WTC11 (cell line): Measurements from ENCODE around the gene TEDC2. TPM values are rescaled to one million over a fixed set of nuclear protein-coding genes. Genes with fewer than 3 reads are reported as not detected.

Experiments
- ATAC-seq: fragments of 200-7000 bp; cut with Tn5 transposase; 2 replicates; pipeline ENCODE4 v1.10.0; 2021; ENCODE audit warnings: mild to moderate bottlenecking, moderate library complexity
- CTCF ChIA-PET: fragments of 300-600 bp; sonication (Branson Sonifier 250); formaldehyde crosslinking; loops from one replicate; lab custom pipeline; 2021; ENCODE audit warnings: antibody characterized with exemption; lab: Charles Lee
- POLR2A ChIA-PET: fragments of 350-600 bp; sonication (Branson Sonifier 250); formaldehyde crosslinking; loops from one replicate; lab custom pipeline; 2021; ENCODE audit warnings: antibody characterized with exemption; lab: Charles Lee
- DNase-seq: peaks from one replicate; pipeline ENCODE4 v3.0.0; 2021; ENCODE audit warnings: low spot score
- H3K27ac Mint-ChIP-seq: 2 replicates; pipeline ENCODE4 v1.8.0; 2021; ENCODE audit warnings: mixed read lengths
- H3K27me3 Mint-ChIP-seq: 2 replicates; pipeline ENCODE4 v1.8.0; 2021; ENCODE audit warnings: low read depth, mild to moderate bottlenecking, moderate library complexity, mixed read lengths
- H3K36me3 Mint-ChIP-seq: 2 replicates; pipeline ENCODE4 v1.8.0; 2021; ENCODE audit warnings: mixed read lengths
- H3K4me1 Mint-ChIP-seq: 2 replicates; pipeline ENCODE4 v1.8.0; 2022; ENCODE audit warnings: mixed read lengths
- H3K4me3 Mint-ChIP-seq: 2 replicates; pipeline ENCODE4 v1.8.0; 2021; ENCODE audit warnings: mild to moderate bottlenecking, moderate library complexity, mixed read lengths
- H3K9me3 Mint-ChIP-seq: 2 replicates; pipeline ENCODE4 v1.8.0; 2021; ENCODE audit warnings: mixed read lengths
- ATF1 ChIP-seq: sonication (generic); formaldehyde crosslinking; IDR thresholded peaks from 2 replicates; pipeline ENCODE4 v1.8.1; 2023; ENCODE audit warnings: mild to moderate bottlenecking, moderate library complexity, missing genetic modification reagents
- CREM ChIP-seq: sonication (generic); formaldehyde crosslinking; IDR thresholded peaks from 2 replicates; pipeline ENCODE4 v1.8.1; 2022; ENCODE audit warnings: mild to moderate bottlenecking, missing genetic modification reagents, moderate library complexity
- JAZF1 ChIP-seq: fragments of 250-450 bp; sonication (Bioruptor Pico); IDR thresholded peaks from 2 replicates; pipeline ENCODE4 v1.9.0; 2021; ENCODE audit warnings: moderate library complexity, mild to moderate bottlenecking, inconsistent platforms
- KAT7 ChIP-seq: sonication (generic); formaldehyde crosslinking; IDR thresholded peaks from 2 replicates; pipeline ENCODE4 v1.8.1; 2023; ENCODE audit warnings: missing genetic modification reagents, mild to moderate bottlenecking, borderline replicate concordance
- NFE2L1 ChIP-seq: sonication (generic); formaldehyde crosslinking; IDR thresholded peaks from 2 replicates; pipeline ENCODE4 v1.8.1; 2023; ENCODE audit warnings: missing genetic modification reagents
- NR3C1 ChIP-seq: sonication (generic); formaldehyde crosslinking; conservative IDR thresholded peaks from 2 replicates; pipeline ENCODE4 v1.8.1; 2023; ENCODE audit warnings: low read depth, mild to moderate bottlenecking, missing genetic modification reagents
- ZNF138 ChIP-seq: sonication (generic); formaldehyde crosslinking; conservative IDR thresholded peaks from 2 replicates; pipeline ENCODE4 v1.8.1; 2022; ENCODE audit warnings: mild to moderate bottlenecking, moderate library complexity, missing genetic modification reagents
- ZNF671 ChIP-seq: fragments of 250-450 bp; sonication (Bioruptor Pico); IDR thresholded peaks from 2 replicates; pipeline ENCODE4 v1.8.0; 2021; ENCODE audit warnings: mild to moderate bottlenecking
- total RNA-seq: library from RNA; stranded (reverse); gene quantifications from 3 replicates; pipeline ENCODE4 v1.2.3, GENCODE V29; 2021
- TF ChIP-seq, protein P1 (sequence below): sonication (generic); formaldehyde crosslinking; IDR thresholded peaks from 2 replicates; pipeline ENCODE4 v1.8.1; 2022; ENCODE audit warnings: mild to moderate bottlenecking, moderate library complexity, missing genetic modification reagents
- TF ChIP-seq, protein P2 (sequence below): fragments of 250-450 bp; sonication (Bioruptor Pico); IDR thresholded peaks from 2 replicates; pipeline ENCODE4 v1.9.0; 2021; ENCODE audit warnings: mild to moderate bottlenecking
- TF ChIP-seq, protein P3 (sequence below): sonication (generic); formaldehyde crosslinking; IDR thresholded peaks from 2 replicates; pipeline ENCODE4 v1.8.0; 2022; ENCODE audit warnings: mild to moderate bottlenecking, missing genetic modification reagents
- TF ChIP-seq, protein P4 (sequence below): sonication (generic); formaldehyde crosslinking; IDR thresholded peaks from 2 replicates; pipeline ENCODE4 v1.8.0; 2023; ENCODE audit warnings: mild to moderate bottlenecking, missing genetic modification reagents
- TF ChIP-seq, protein P5 (sequence below): sonication (generic); formaldehyde crosslinking; IDR thresholded peaks from 2 replicates; pipeline ENCODE4 v1.8.0; 2022; ENCODE audit warnings: missing genetic modification reagents

Gene TEDC2
- total RNA-seq, 1 experiment from 2014 or later: 61.6 TPM

DNA sequence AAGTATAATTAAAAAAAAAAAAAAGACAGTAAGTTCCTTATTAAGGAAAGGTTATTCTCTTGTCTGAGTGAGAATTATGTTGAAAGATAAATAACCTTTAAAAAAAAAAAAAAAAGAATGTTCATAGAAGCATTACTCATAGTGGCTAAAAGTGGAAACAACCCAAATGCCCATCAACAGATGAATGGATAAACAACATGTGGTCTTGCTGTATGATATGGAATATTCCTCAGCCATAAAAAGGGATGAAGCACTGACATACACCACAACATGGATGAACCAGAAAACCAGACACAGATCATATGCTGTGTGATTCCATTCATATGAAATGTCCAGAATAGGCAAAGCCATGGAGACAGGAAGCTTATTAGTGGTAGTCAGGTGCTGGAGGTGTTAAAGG, 39.9 kb upstream of the TEDC2 start:
- H3K9me3 Mint-ChIP-seq: no peaks in the 10 kb centered on the region
- H3K27ac Mint-ChIP-seq: no peak overlapping the region
- no peak for ATAC-seq
- ChIA-PET POLR2A (no interaction called here), CTCF (interaction anchor here (1.3 kb wide), 1 partner anchor 33 kb away, joined by 4 read pairs; no protein-coding TSS in a partner anchor)
- no peak for DNase-seq
- no peaks in the 10 kb centered on the region for H3K36me3 Mint-ChIP-seq
- H3K4me1 Mint-ChIP-seq: no peaks in the 10 kb centered on the region
- no peaks in the 10 kb centered on the region for H3K27me3 Mint-ChIP-seq
- H3K4me3 Mint-ChIP-seq: no peak overlapping the region
- TF ChIP-seq JAZF1: no peak
- TF ChIP-seq, protein P1, sequence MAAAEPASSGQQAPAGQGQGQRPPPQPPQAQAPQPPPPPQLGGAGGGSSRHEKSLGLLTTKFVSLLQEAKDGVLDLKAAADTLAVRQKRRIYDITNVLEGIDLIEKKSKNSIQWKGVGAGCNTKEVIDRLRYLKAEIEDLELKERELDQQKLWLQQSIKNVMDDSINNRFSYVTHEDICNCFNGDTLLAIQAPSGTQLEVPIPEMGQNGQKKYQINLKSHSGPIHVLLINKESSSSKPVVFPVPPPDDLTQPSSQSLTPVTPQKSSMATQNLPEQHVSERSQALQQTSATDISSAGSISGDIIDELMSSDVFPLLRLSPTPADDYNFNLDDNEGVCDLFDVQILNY (CRISPR knock-in tag): no peak
- TF ChIP-seq, protein P2, sequence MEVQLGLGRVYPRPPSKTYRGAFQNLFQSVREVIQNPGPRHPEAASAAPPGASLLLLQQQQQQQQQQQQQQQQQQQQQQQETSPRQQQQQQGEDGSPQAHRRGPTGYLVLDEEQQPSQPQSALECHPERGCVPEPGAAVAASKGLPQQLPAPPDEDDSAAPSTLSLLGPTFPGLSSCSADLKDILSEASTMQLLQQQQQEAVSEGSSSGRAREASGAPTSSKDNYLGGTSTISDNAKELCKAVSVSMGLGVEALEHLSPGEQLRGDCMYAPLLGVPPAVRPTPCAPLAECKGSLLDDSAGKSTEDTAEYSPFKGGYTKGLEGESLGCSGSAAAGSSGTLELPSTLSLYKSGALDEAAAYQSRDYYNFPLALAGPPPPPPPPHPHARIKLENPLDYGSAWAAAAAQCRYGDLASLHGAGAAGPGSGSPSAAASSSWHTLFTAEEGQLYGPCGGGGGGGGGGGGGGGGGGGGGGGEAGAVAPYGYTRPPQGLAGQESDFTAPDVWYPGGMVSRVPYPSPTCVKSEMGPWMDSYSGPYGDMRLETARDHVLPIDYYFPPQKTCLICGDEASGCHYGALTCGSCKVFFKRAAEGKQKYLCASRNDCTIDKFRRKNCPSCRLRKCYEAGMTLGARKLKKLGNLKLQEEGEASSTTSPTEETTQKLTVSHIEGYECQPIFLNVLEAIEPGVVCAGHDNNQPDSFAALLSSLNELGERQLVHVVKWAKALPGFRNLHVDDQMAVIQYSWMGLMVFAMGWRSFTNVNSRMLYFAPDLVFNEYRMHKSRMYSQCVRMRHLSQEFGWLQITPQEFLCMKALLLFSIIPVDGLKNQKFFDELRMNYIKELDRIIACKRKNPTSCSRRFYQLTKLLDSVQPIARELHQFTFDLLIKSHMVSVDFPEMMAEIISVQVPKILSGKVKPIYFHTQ: no peak
- no peak for TF ChIP-seq ZNF138 (CRISPR knock-in tag)
- TF ChIP-seq, protein P3, sequence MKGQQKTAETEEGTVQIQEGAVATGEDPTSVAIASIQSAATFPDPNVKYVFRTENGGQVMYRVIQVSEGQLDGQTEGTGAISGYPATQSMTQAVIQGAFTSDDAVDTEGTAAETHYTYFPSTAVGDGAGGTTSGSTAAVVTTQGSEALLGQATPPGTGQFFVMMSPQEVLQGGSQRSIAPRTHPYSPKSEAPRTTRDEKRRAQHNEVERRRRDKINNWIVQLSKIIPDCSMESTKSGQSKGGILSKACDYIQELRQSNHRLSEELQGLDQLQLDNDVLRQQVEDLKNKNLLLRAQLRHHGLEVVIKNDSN (CRISPR knock-in tag): no peak

DNA sequence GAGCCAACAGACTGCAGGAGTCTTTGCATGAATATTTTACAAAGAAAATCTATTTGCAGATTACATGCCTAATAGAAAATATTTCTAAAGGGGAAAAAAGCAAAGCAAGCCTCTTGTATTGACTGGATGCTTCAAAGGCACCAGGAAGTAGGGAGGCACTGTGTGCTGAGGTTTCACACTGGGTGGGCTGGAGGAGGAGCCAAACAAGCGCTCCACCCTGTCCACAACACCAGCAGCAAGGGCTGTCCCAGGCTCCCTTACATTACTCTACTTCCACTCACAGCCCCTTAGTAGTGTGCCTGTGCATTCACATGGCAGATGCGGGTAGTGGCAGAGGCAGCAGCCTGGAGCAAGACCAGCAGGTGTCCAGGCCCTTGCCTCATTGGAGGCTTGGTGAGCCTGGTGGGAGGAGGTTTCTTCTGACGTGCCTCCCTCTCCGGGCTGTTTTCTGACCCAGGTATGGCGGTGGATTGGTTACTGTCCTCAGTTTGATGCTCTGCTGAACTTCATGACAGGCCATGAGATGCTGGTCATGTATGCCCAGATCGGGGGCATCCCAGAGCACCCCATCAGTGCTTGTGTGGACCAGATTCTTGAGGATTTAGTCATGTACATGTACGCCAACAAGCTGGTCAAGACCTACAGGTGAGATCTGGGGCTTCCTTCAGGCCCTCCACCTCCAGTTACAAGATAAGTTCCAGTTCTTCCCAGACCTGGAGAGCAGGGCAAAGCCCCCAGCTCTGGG, 37.6 kb upstream of the TEDC2 start:
- H3K27me3 Mint-ChIP-seq: peaks cover 3% of the 10 kb centered on the region; the same call in 1 of the 2 replicates
- H3K4me1 Mint-ChIP-seq: no peaks in the 10 kb centered on the region
- no peaks in the 10 kb centered on the region for H3K9me3 Mint-ChIP-seq
- TF ChIP-seq NR3C1 (CRISPR knock-in tag): no peak
- no peak for TF ChIP-seq CREM (CRISPR knock-in tag)
- TF ChIP-seq, protein P2: no peak
- TF ChIP-seq NFE2L1: no peak
- TF ChIP-seq, protein P4, sequence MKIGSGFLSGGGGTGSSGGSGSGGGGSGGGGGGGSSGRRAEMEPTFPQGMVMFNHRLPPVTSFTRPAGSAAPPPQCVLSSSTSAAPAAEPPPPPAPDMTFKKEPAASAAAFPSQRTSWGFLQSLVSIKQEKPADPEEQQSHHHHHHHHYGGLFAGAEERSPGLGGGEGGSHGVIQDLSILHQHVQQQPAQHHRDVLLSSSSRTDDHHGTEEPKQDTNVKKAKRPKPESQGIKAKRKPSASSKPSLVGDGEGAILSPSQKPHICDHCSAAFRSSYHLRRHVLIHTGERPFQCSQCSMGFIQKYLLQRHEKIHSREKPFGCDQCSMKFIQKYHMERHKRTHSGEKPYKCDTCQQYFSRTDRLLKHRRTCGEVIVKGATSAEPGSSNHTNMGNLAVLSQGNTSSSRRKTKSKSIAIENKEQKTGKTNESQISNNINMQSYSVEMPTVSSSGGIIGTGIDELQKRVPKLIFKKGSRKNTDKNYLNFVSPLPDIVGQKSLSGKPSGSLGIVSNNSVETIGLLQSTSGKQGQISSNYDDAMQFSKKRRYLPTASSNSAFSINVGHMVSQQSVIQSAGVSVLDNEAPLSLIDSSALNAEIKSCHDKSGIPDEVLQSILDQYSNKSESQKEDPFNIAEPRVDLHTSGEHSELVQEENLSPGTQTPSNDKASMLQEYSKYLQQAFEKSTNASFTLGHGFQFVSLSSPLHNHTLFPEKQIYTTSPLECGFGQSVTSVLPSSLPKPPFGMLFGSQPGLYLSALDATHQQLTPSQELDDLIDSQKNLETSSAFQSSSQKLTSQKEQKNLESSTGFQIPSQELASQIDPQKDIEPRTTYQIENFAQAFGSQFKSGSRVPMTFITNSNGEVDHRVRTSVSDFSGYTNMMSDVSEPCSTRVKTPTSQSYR (CRISPR knock-in tag): no peak
- TF ChIP-seq ATF1 (CRISPR knock-in tag): no peak
- TF ChIP-seq, protein P5, sequence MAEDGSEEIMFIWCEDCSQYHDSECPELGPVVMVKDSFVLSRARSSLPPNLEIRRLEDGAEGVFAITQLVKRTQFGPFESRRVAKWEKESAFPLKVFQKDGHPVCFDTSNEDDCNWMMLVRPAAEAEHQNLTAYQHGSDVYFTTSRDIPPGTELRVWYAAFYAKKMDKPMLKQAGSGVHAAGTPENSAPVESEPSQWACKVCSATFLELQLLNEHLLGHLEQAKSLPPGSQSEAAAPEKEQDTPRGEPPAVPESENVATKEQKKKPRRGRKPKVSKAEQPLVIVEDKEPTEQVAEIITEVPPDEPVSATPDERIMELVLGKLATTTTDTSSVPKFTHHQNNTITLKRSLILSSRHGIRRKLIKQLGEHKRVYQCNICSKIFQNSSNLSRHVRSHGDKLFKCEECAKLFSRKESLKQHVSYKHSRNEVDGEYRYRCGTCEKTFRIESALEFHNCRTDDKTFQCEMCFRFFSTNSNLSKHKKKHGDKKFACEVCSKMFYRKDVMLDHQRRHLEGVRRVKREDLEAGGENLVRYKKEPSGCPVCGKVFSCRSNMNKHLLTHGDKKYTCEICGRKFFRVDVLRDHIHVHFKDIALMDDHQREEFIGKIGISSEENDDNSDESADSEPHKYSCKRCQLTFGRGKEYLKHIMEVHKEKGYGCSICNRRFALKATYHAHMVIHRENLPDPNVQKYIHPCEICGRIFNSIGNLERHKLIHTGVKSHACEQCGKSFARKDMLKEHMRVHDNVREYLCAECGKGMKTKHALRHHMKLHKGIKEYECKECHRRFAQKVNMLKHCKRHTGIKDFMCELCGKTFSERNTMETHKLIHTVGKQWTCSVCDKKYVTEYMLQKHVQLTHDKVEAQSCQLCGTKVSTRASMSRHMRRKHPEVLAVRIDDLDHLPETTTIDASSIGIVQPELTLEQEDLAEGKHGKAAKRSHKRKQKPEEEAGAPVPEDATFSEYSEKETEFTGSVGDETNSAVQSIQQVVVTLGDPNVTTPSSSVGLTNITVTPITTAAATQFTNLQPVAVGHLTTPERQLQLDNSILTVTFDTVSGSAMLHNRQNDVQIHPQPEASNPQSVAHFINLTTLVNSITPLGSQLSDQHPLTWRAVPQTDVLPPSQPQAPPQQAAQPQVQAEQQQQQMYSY (CRISPR knock-in tag): no peak
- TF ChIP-seq KAT7 (CRISPR knock-in tag): no peak
- no peak for TF ChIP-seq ZNF671
- CTCF ChIA-PET: interaction anchor here (0.7 to 1.7 kb wide), 9 partner anchors 34 to 183 kb away, joined by 3 to 7 read pairs (median 3); partner anchors contain the start of genes ECI1 and TBC1D24
- no peak for ATAC-seq
- no peaks in the 10 kb centered on the region for H3K36me3 Mint-ChIP-seq
- DNase-seq: no peak
- POLR2A ChIA-PET: no interaction called here
- no peak overlapping the region for H3K27ac Mint-ChIP-seq
- H3K4me3 Mint-ChIP-seq: no peak overlapping the region
